Naive thymus-derived CD4-positive, alpha-beta T cell (primary cell): Measurements from ENCODE around the gene CACNA1C. TPM values are rescaled to one million over a fixed set of nuclear protein-coding genes. Genes with fewer than 3 reads are reported as not detected.

ENCODE experiments used
- ATAC-seq: fragments of 150-1000 bp; cut with Tn5 transposase; 2 replicates; pipeline ENCODE4 v1.10.0; 2021; ENCODE audit warnings: mild to moderate bottlenecking, moderate library complexity
- CTCF ChIA-PET: fragments of 350-600 bp; sonication (Branson Sonifier 250); formaldehyde crosslinking; loops from one replicate; lab custom pipeline; 2021; ENCODE audit warnings: antibody characterized with exemption; lab: Charles Lee
- POLR2A ChIA-PET: fragments of 350-600 bp; sonication (Branson Sonifier 250); formaldehyde crosslinking; loops from one replicate; lab custom pipeline; 2021; ENCODE audit warnings: antibody characterized with exemption, inconsistent platforms; lab: Charles Lee
- DNase-seq, 9 donors: peaks; one replicate each; pipeline versions ENCODE4 v3.0.0 to v3.0.0-alpha.2; 2020 to 2022; ENCODE audit warnings: mixed read lengths in 1 of 9
- H3K27ac ChIP-seq: one replicate; pipeline ENCODE4 v1.7.0; 2013; ENCODE audit warnings: mild to moderate bottlenecking, low read depth, low read length, moderate library complexity
- H3K27me3 ChIP-seq, 2 donors: one replicate each; pipeline ENCODE4 v1.7.0; 2013; ENCODE audit warnings: low read length in 2 of 2, mild to moderate bottlenecking in 2 of 2, moderate library complexity in 2 of 2; ENCODE audit not compliant: control insufficient read depth in 2 of 2, insufficient read depth in 2 of 2
- H3K36me3 ChIP-seq, 3 experiments: 1 replicate in 2 of 3; 2 replicates in 1 of 3; pipeline ENCODE4 v1.7.0; 2013; ENCODE audit warnings: low read length in 3 of 3, mild to moderate bottlenecking in 3 of 3, moderate library complexity in 1 of 3; ENCODE audit not compliant: insufficient read depth in 3 of 3, control insufficient read depth in 2 of 3
- H3K4me1 ChIP-seq, 2 donors: one replicate each; pipeline ENCODE4 v1.7.0; 2013; ENCODE audit warnings: low read length in 2 of 2, mild to moderate bottlenecking in 2 of 2, moderate library complexity in 1 of 2; ENCODE audit not compliant: control insufficient read depth in 2 of 2, insufficient read depth in 2 of 2
- H3K4me3 ChIP-seq: 2 replicates; pipeline ENCODE4 v1.7.0; 2013; ENCODE audit warnings: mild to moderate bottlenecking, low read length
- H3K9me3 ChIP-seq, 3 experiments: 1 replicate in 2 of 3; 2 replicates in 1 of 3; pipeline ENCODE4 v1.7.0; 2013; ENCODE audit warnings: low read length in 3 of 3; ENCODE audit not compliant: control insufficient read depth in 2 of 3
- H3K27ac Mint-ChIP-seq, 9 donors: one replicate each; pipeline ENCODE4 v1.8.0; 2020 to 2022; ENCODE audit warnings: mixed read lengths in 9 of 9, mild to moderate bottlenecking in 8 of 9, moderate library complexity in 5 of 9, inconsistent platforms in 2 of 9
- H3K27me3 Mint-ChIP-seq, 5 donors: one replicate each; pipeline ENCODE4 v1.8.0; 2021 to 2022; ENCODE audit warnings: mixed read lengths in 5 of 5, mild to moderate bottlenecking in 1 of 5
- H3K36me3 Mint-ChIP-seq, 5 donors: one replicate each; pipeline ENCODE4 v1.8.0; 2020 to 2022; ENCODE audit warnings: mixed read lengths in 5 of 5, mild to moderate bottlenecking in 3 of 5, inconsistent platforms in 1 of 5
- H3K4me1 Mint-ChIP-seq, 7 donors: one replicate each; pipeline ENCODE4 v1.8.0; 2020 to 2022; ENCODE audit warnings: mixed read lengths in 7 of 7, mild to moderate bottlenecking in 3 of 7, inconsistent platforms in 1 of 7
- H3K4me3 Mint-ChIP-seq, 10 donors: one replicate each; pipeline ENCODE4 v1.8.0; 2020 to 2022; ENCODE audit warnings: mild to moderate bottlenecking in 10 of 10, mixed read lengths in 10 of 10, moderate library complexity in 6 of 10, inconsistent platforms in 2 of 10
- H3K9me3 Mint-ChIP-seq, 11 donors: one replicate each; pipeline ENCODE4 v1.8.0; 2020 to 2022; ENCODE audit warnings: mixed read lengths in 11 of 11, mild to moderate bottlenecking in 4 of 11, inconsistent platforms in 1 of 11, moderate library complexity in 1 of 11
- intact Hi-C, 2 donors: fragments of 100-400 bp; cut with micrococcal nuclease; formaldehyde crosslinking; loops; one replicate each; pipeline ENCODE4 v1.15.1; 2023
- polyA plus RNA-seq, 2 donors: library from polyadenylated mRNA; unstranded; fragments of 300-500 nt; fragmentation: Illumina TruSeq; gene quantifications; one replicate each; pipeline ENCODE4 v1.2.3, GENCODE V29; 2021
- total RNA-seq, 6 experiments: library from RNA in 5 of 6; stranded (reverse) in 5 of 6; gene quantifications; 1 replicate in 5 of 6; 2 replicates in 1 of 6; pipeline ENCODE4 v1.2.3 and lab custom pipeline; 2021 to 2026

Gene CACNA1C
- total and polyA plus RNA-seq, 7 experiments from 2014 or later: 0.04 to 0.48 (median 0.08) TPM

GRCh38 chr12:2287151-2287550 is 234.4 kb downstream of the CACNA1C start:
- intact Hi-C loops: no loop called here
- Histone ChIP-seq H3K4me1 (no peaks in the 10 kb centered on the region), H3K27me3 (no peaks in the 10 kb centered on the region), H3K9me3 (no peaks in the 10 kb centered on the region), H3K27ac (no peak overlapping the region), H3K36me3 (no peaks in the 10 kb centered on the region), H3K4me3 (no peak overlapping the region)
- ChIA-PET CTCF (no interaction called here), POLR2A (no interaction called here)
- peaks cover 20 to 40% (median 27%) of the 10 kb centered on the region in 5 donors for H3K27me3 Mint-ChIP-seq
- DNase-seq (no peak), ATAC-seq (no peak)
- peaks cover 0 to 7% (median 0%) of the 10 kb centered on the region in 7 donors for H3K4me1 Mint-ChIP-seq
- H3K36me3 Mint-ChIP-seq: no peaks in the 10 kb centered on the region
- no peak overlapping the region for H3K27ac Mint-ChIP-seq
- peaks cover 0 to 6% (median 0%) of the 10 kb centered on the region in 11 donors for H3K9me3 Mint-ChIP-seq
- H3K4me3 Mint-ChIP-seq: no peak overlapping the region

- Mint-ChIP-seq H3K36me3 (no peaks in the 10 kb centered on the region), H3K9me3 (peaks cover 0 to 6% (median 0%) of the 10 kb centered on the region in 11 donors), H3K27ac (no peak overlapping the region), H3K4me3 (no peak overlapping the region), H3K4me1 (peaks cover 0 to 7% (median 0%) of the 10 kb centered on the region in 7 donors), H3K27me3 (peaks cover 18 to 40% (median 27%) of the 10 kb centered on the region in 5 donors)
- DNase-seq (no peak), ATAC-seq (no peak)
- CTCF ChIA-PET: no interaction called here
- Histone ChIP-seq H3K27ac (no peak overlapping the region), H3K36me3 (no peaks in the 10 kb centered on the region), H3K27me3 (no peaks in the 10 kb centered on the region), H3K9me3 (no peaks in the 10 kb centered on the region), H3K4me1 (no peaks in the 10 kb centered on the region), H3K4me3 (no peak overlapping the region)
- intact Hi-C loops: no loop called here
- POLR2A ChIA-PET: no interaction called here
Measured at GRCh38 chr12:2287589-2287988, 234.8 kb downstream of the CACNA1C start.

GRCh38 chr12:2288001-2288400 is 235.2 kb downstream of the CACNA1C start:
- H3K9me3 Mint-ChIP-seq: peaks cover 0 to 2% (median 0%) of the 10 kb centered on the region in 11 donors
- peak; percentile 71 for ATAC-seq
- Histone ChIP-seq H3K27me3 (no peaks in the 10 kb centered on the region), H3K27ac (no peak overlapping the region), H3K4me3 (no peak overlapping the region), H3K9me3 (no peaks in the 10 kb centered on the region), H3K36me3 (no peaks in the 10 kb centered on the region), H3K4me1 (no peaks in the 10 kb centered on the region)
- POLR2A ChIA-PET: no interaction called here
- CTCF ChIA-PET: no interaction called here
- no peak overlapping the region for H3K4me3 Mint-ChIP-seq
- peaks cover 14 to 40% (median 26%) of the 10 kb centered on the region in 5 donors for H3K27me3 Mint-ChIP-seq
- DNase-seq: no peak
- H3K36me3 Mint-ChIP-seq: no peaks in the 10 kb centered on the region
- no peak overlapping the region for H3K27ac Mint-ChIP-seq
- intact Hi-C loops: no loop called here
- peaks cover 0 to 7% (median 0%) of the 10 kb centered on the region in 7 donors for H3K4me1 Mint-ChIP-seq

GRCh38 chr12:2288471-2288870 is 235.7 kb downstream of the CACNA1C start:
- Mint-ChIP-seq H3K4me3 (no peak overlapping the region), H3K27ac (no peak overlapping the region), H3K36me3 (no peaks in the 10 kb centered on the region), H3K9me3 (no peaks in the 10 kb centered on the region), H3K27me3 (peaks cover 13 to 40% (median 23%) of the 10 kb centered on the region in 5 donors), H3K4me1 (peaks cover 0 to 7% (median 0%) of the 10 kb centered on the region in 7 donors)
- ChIA-PET CTCF (no interaction called here), POLR2A (no interaction called here)
- H3K27me3 ChIP-seq: no peaks in the 10 kb centered on the region
- no peaks in the 10 kb centered on the region for H3K36me3 ChIP-seq
- no peak overlapping the region for H3K4me3 ChIP-seq
- no peaks in the 10 kb centered on the region for H3K9me3 ChIP-seq
- no peaks in the 10 kb centered on the region for H3K4me1 ChIP-seq
- H3K27ac ChIP-seq: no peak overlapping the region
- ATAC-seq: no peak
- DNase-seq: no peak
- intact Hi-C loops: no loop called here

- Mint-ChIP-seq H3K27ac (no peak overlapping the region), H3K36me3 (no peaks in the 10 kb centered on the region), H3K4me3 (no peak overlapping the region), H3K4me1 (peaks cover 0 to 8% (median under 1%) of the 10 kb centered on the region in 7 donors), H3K9me3 (no peaks in the 10 kb centered on the region), H3K27me3 (peaks cover 10 to 40% (median 21%) of the 10 kb centered on the region in 5 donors)
- Histone ChIP-seq H3K36me3 (no peaks in the 10 kb centered on the region), H3K4me3 (no peak overlapping the region), H3K4me1 (no peaks in the 10 kb centered on the region), H3K9me3 (no peaks in the 10 kb centered on the region), H3K27ac (no peak overlapping the region), H3K27me3 (no peaks in the 10 kb centered on the region)
- intact Hi-C loops: no loop called here
- POLR2A ChIA-PET: no interaction called here
- DNase-seq (no peak), ATAC-seq (no peak)
- CTCF ChIA-PET: no interaction called here
Measured at GRCh38 chr12:2288875-2289274, 236.1 kb downstream of the CACNA1C start.

GRCh38 chr12:2289525-2289924 is 236.7 kb downstream of the CACNA1C start:
- no peak overlapping the region for H3K4me3 Mint-ChIP-seq
- ChIA-PET CTCF (interaction anchor here (0.6 kb wide), 1 partner anchor 81 kb away, joined by 3 read pairs; no protein-coding TSS in a partner anchor), POLR2A (no interaction called here)
- DNase-seq (no peak), ATAC-seq (no peak)
- H3K27me3 Mint-ChIP-seq: peaks cover 4 to 40% (median 17%) of the 10 kb centered on the region in 5 donors
- H3K27me3 ChIP-seq: no peaks in the 10 kb centered on the region
- H3K27ac Mint-ChIP-seq: no peak overlapping the region
- no peaks in the 10 kb centered on the region for H3K36me3 Mint-ChIP-seq
- no peak overlapping the region for H3K4me3 ChIP-seq
- no peaks in the 10 kb centered on the region for H3K9me3 ChIP-seq
- H3K9me3 Mint-ChIP-seq: no peaks in the 10 kb centered on the region
- no peaks in the 10 kb centered on the region for H3K36me3 ChIP-seq
- H3K4me1 Mint-ChIP-seq: peaks cover under 1 to 11% (median 6%) of the 10 kb centered on the region in 7 donors
- no peaks in the 10 kb centered on the region for H3K4me1 ChIP-seq
- H3K27ac ChIP-seq: no peak overlapping the region
- intact Hi-C loops: no loop called here

GRCh38 chr12:2290091-2290490 is 237.3 kb downstream of the CACNA1C start:
- Histone ChIP-seq H3K4me1 (peaks cover 0 to 4% of the 10 kb centered on the region in 2 donors), H3K4me3 (no peak overlapping the region), H3K27me3 (no peaks in the 10 kb centered on the region), H3K36me3 (no peaks in the 10 kb centered on the region), H3K9me3 (no peaks in the 10 kb centered on the region), H3K27ac (no peak overlapping the region)
- Mint-ChIP-seq H3K4me3 (no peak overlapping the region), H3K27ac (no peak overlapping the region), H3K27me3 (peaks cover 2 to 35% (median 17%) of the 10 kb centered on the region in 5 donors), H3K4me1 (peaks cover 6 to 13% (median 11%) of the 10 kb centered on the region in 7 donors), H3K9me3 (no peaks in the 10 kb centered on the region), H3K36me3 (no peaks in the 10 kb centered on the region)
- DNase-seq (no peak), ATAC-seq (no peak)
- POLR2A ChIA-PET: no interaction called here
- intact Hi-C loops: loop anchor here (2.0 to 5.0 kb wide), 3 partner anchors 233 to 292 kb away; no protein-coding TSS in a partner anchor
- CTCF ChIA-PET: interaction anchor here (0.6 kb wide), 1 partner anchor 82 kb away, joined by 3 read pairs; no protein-coding TSS in a partner anchor
